Loucy (cell line): ENCODE measurements around the gene PARD3B.

ENCODE experiments used
- H2AFZ ChIP-seq: fragments of 200-600 bp; sonication (generic); 2 replicates; pipeline ENCODE4 v1.6.0; 2016; ENCODE audit warnings: antibody characterized with exemption, mild to moderate bottlenecking, low read length, moderate library complexity
- H3F3A ChIP-seq: fragments of 200-600 bp; 2 replicates; pipeline ENCODE4 v1.6.0; 2016; ENCODE audit warnings: antibody characterized with exemption, low read depth, mild to moderate bottlenecking
- H3K27me3 ChIP-seq: fragments of 200-600 bp; sonication (generic); 2 replicates; pipeline ENCODE4 v1.6.1; 2014; ENCODE audit warnings: low read length, mild to moderate bottlenecking; ENCODE audit not compliant: insufficient read depth, poor library complexity, severe bottlenecking
- H3K36me3 ChIP-seq: fragments of 200-600 bp; sonication (generic); 2 replicates; pipeline ENCODE4 v1.6.1; 2016; ENCODE audit warnings: low read length; ENCODE audit not compliant: insufficient read depth
- H3K4me1 ChIP-seq: fragments of 200-600 bp; sonication (generic); 2 replicates; pipeline ENCODE4 v1.5.1; 2014; ENCODE audit warnings: low read length, mild to moderate bottlenecking; ENCODE audit not compliant: insufficient read depth, poor library complexity, severe bottlenecking
- H3K4me2 ChIP-seq: fragments of 200-600 bp; sonication (generic); 2 replicates; pipeline ENCODE4 v1.6.0; 2014; ENCODE audit warnings: antibody characterized with exemption, low read length, low read depth, mild to moderate bottlenecking; ENCODE audit not compliant: poor library complexity, severe bottlenecking
- H3K4me3 ChIP-seq: fragments of 200-600 bp; sonication (generic); 2 replicates; pipeline ENCODE4 v1.5.1; 2014; ENCODE audit warnings: low read length, mild to moderate bottlenecking, mixed read lengths; ENCODE audit not compliant: poor library complexity, severe bottlenecking
- H3K79me2 ChIP-seq: fragments of 200-600 bp; sonication (generic); 2 replicates; pipeline ENCODE4 v1.6.1; 2014; ENCODE audit warnings: low read length; ENCODE audit not compliant: insufficient read depth
- H3K9ac ChIP-seq: fragments of 200-600 bp; sonication (generic); 2 replicates; pipeline ENCODE4 v1.6.0; 2014; ENCODE audit warnings: mild to moderate bottlenecking, low read depth, low read length, moderate library complexity; ENCODE audit not compliant: poor library complexity, severe bottlenecking
- H3K9me2 ChIP-seq: fragments of 200-600 bp; sonication (generic); replicated peaks from 2 replicates; pipeline ENCODE4 v1.6.1; 2016; ENCODE audit warnings: low read depth, low read length, mixed read lengths
- H3K9me3 ChIP-seq: fragments of 200-600 bp; sonication (generic); 2 replicates; pipeline ENCODE4 v1.6.1; 2014; ENCODE audit warnings: mild to moderate bottlenecking, antibody characterized with exemption, low read length, low read depth; ENCODE audit not compliant: insufficient read depth
- H4K20me1 ChIP-seq: fragments of 200-600 bp; sonication (generic); 2 replicates; pipeline ENCODE4 v1.6.0; 2014; ENCODE audit warnings: antibody characterized with exemption, low read length, mild to moderate bottlenecking; ENCODE audit not compliant: insufficient read depth, poor library complexity, severe bottlenecking
- CTCF ChIP-seq: fragments of 200-600 bp; sonication (generic); conservative IDR thresholded peaks from 2 replicates; pipeline ENCODE4 v1.5.1; 2014; ENCODE audit warnings: mild to moderate bottlenecking, antibody characterized with exemption, low read length
- EZH2phosphoT487 ChIP-seq: fragments of 200-600 bp; IDR thresholded peaks from 2 replicates; pipeline ENCODE4 v1.6.1; 2018; ENCODE audit warnings: antibody characterized with exemption, mild to moderate bottlenecking, moderate library complexity, borderline replicate concordance

The PARD3B gene

DNA sequence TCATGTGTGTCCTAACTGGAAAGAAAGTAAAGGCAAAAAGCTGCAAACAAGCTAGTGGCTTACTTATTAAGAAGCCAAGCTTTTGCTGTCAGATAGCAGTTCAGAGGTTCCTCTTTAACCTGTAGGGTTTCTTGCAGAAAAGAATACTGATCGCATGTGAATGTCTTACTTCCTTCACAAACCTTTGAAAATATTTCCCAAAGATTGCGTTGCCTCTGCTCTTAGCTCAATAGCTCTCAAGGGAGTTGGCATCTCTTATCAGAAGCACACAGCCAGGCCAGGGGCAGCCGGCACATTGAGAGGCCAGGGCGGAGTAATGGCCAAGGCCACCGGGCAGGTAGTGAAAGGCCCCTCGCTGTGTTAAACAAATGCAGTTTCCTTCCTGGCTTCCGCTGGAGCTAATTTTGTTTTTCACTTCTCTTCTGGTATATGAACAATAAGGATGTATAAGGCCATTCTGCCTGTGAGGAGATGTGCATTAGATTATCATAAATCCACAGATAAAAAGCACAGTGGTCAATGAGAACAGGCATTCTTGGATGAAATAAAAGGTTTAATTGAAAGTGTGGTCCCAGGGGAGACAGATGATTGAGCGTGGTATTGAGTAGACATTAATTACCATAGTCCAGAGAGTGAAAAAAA, 594.7 kb downstream of the PARD3B start:
- TF ChIP-seq CTCF (no peak), EZH2phosphoT487 (no peak)
- Histone ChIP-seq H3F3A (no peaks in the 10 kb centered on the region), H3K9ac (no peak overlapping the region), H3K9me2 (no peaks in the 10 kb centered on the region), H4K20me1 (no peaks in the 10 kb centered on the region), H3K27me3 (no peaks in the 10 kb centered on the region), H2AFZ (no peak overlapping the region), H3K4me2 (no peak overlapping the region), H3K79me2 (no peaks in the 10 kb centered on the region), H3K4me3 (no peak overlapping the region), H3K36me3 (no peaks in the 10 kb centered on the region), H3K9me3 (no peaks in the 10 kb centered on the region), H3K4me1 (no peaks in the 10 kb centered on the region)

- Histone ChIP-seq H3K79me2 (no peaks in the 10 kb centered on the region), H3K4me2 (no peak overlapping the region), H3K4me3 (no peak overlapping the region), H3K27me3 (no peaks in the 10 kb centered on the region), H3K9ac (no peak overlapping the region), H4K20me1 (no peaks in the 10 kb centered on the region), H3K4me1 (no peaks in the 10 kb centered on the region), H3K9me3 (no peaks in the 10 kb centered on the region), H3K36me3 (no peaks in the 10 kb centered on the region), H3F3A (no peaks in the 10 kb centered on the region), H3K9me2 (no peaks in the 10 kb centered on the region), H2AFZ (no peak overlapping the region)
- TF ChIP-seq CTCF: no peak
- no peak for TF ChIP-seq EZH2phosphoT487
Observed at GRCh38 chr2:205141381-205141780, 596.1 kb downstream of the PARD3B start.

GRCh38 chr2:205145888-205146287, 600.6 kb downstream of the PARD3B start:
- Histone ChIP-seq H3K79me2 (no peaks in the 10 kb centered on the region), H2AFZ (no peak overlapping the region), H3K9me3 (no peaks in the 10 kb centered on the region), H3K4me3 (no peak overlapping the region), H3K9me2 (no peaks in the 10 kb centered on the region), H3K4me1 (no peaks in the 10 kb centered on the region), H3K36me3 (no peaks in the 10 kb centered on the region), H4K20me1 (no peaks in the 10 kb centered on the region), H3K4me2 (no peak overlapping the region), H3K27me3 (no peaks in the 10 kb centered on the region), H3F3A (no peaks in the 10 kb centered on the region), H3K9ac (no peak overlapping the region)
- TF ChIP-seq EZH2phosphoT487: no peak
- TF ChIP-seq CTCF: no peak
